GM12878 (cell line): ENCODE measurements around the gene CNTN4. TPM values are rescaled to one million over a fixed set of nuclear protein-coding genes. Genes with fewer than 3 reads are reported as not detected.

ENCODE experiments used
- ATAC-seq: fragments of 200-7000 bp; cut with Tn5 transposase; 3 replicates; pipeline ENCODE4 v1.9.1; 2020; ENCODE audit warnings: mild to moderate bottlenecking, moderate library complexity
- BruUV-seq: library from RNA; stranded (reverse); fragments of 400-500 nt; replicated peaks from 2 replicates; lab custom pipeline; 2021; lab: Mats Ljungman, UMichigan
- CTCF ChIA-PET: fragments of 300-600 bp; sonication (Branson Sonifier 250); formaldehyde crosslinking; extraction: SDS; loops from one replicate; lab custom pipeline; 2021; ENCODE audit warnings: inconsistent platforms; lab: Yijun Ruan, JAX
- POLR2A ChIA-PET: fragments of 350-600 bp; formaldehyde crosslinking; extraction: SDS; loops from one replicate; lab custom pipeline; 2021; ENCODE audit warnings: inconsistent platforms; lab: Charles Lee
- RAD21 ChIA-PET: fragments of 300-600 bp; sonication (Branson Sonifier 250); formaldehyde crosslinking; loops from one replicate; lab custom pipeline; 2023; ENCODE audit warnings: antibody characterized with exemption; ENCODE audit not compliant: unreplicated experiment; lab: Charles Lee
- SMC1A ChIA-PET: fragments of 300-600 bp; sonication (Branson Sonifier 250); formaldehyde crosslinking; loops from one replicate; lab custom pipeline; 2023; ENCODE audit not compliant: unreplicated experiment, uncharacterized antibody; lab: Charles Lee
- DNase-seq: peaks from one replicate; pipeline ENCODE4 v3.0.0-alpha.2; 2011; ENCODE audit warnings: low read depth, low spot score
- FAIRE-seq: peaks from 3 replicates; lab custom pipeline; 2011; peaks lifted over from hg19 to GRCh38; lab: Jason Lieb, UNC
- H2AFZ ChIP-seq: 2 replicates; pipeline ENCODE4 v1.6.0; 2011; ENCODE audit warnings: low read depth, low read length, control low read depth; ENCODE audit not compliant: control insufficient read depth
- H3K27ac ChIP-seq: 2 replicates; pipeline ENCODE4 v1.5.1; 2011; ENCODE audit warnings: control low read depth; ENCODE audit not compliant: control insufficient read depth, insufficient read depth
- H3K27me3 ChIP-seq, 2 experiments: replicated peaks in 1 of 2; 2 replicates each; pipeline versions ENCODE4 v1.6.0 to v1.6.1; 2011; ENCODE audit warnings: low read length in 1 of 2; ENCODE audit not compliant: control insufficient read depth in 2 of 2, insufficient read depth in 2 of 2
- H3K36me3 ChIP-seq, 2 experiments: 2 replicates each; pipeline ENCODE4 v1.5.1; 2011; ENCODE audit warnings: low read length in 1 of 2; ENCODE audit not compliant: control insufficient read depth in 2 of 2, insufficient read depth in 2 of 2
- H3K4me1 ChIP-seq: 2 replicates; pipeline ENCODE4 v1.6.1; 2011; ENCODE audit warnings: mild to moderate bottlenecking, low read length, moderate library complexity, mixed read lengths; ENCODE audit not compliant: control insufficient read depth, insufficient read depth
- H3K4me2 ChIP-seq: 2 replicates; pipeline ENCODE4 v1.6.0; 2011; ENCODE audit warnings: control low read depth; ENCODE audit not compliant: control insufficient read depth, insufficient read depth
- H3K4me3 ChIP-seq: fragments of 200-600 bp; sonication (generic); 2 replicates; pipeline ENCODE4 v1.5.1; 2016
- H3K79me2 ChIP-seq: 2 replicates; pipeline ENCODE4 v1.6.0; 2011; ENCODE audit warnings: low read length; ENCODE audit not compliant: control insufficient read depth, insufficient read depth
- H3K9ac ChIP-seq: 2 replicates; pipeline ENCODE4 v1.8.0; 2011; ENCODE audit warnings: low read length, control low read depth, mixed read lengths; ENCODE audit not compliant: control insufficient read depth, insufficient read depth
- H3K9me3 ChIP-seq: replicated peaks from 3 replicates; pipeline ENCODE4 v1.5.1; 2011; ENCODE audit warnings: mild to moderate bottlenecking, low read length; ENCODE audit not compliant: control insufficient read depth, insufficient read depth
- H4K20me1 ChIP-seq: 2 replicates; pipeline ENCODE4 v1.6.0; 2011; ENCODE audit not compliant: control insufficient read depth, insufficient read depth
- BCL11A ChIP-seq: IDR thresholded peaks from 2 replicates; pipeline ENCODE4 v1.6.1; 2011; ENCODE audit warnings: low read depth, low read length
- CHD2 ChIP-seq: IDR thresholded peaks from 2 replicates; pipeline ENCODE4 v1.6.1; 2011; ENCODE audit warnings: low read depth, low read length, improper control_type of control experiment, borderline replicate concordance
- CREB1 ChIP-seq: IDR thresholded peaks from 2 replicates; pipeline ENCODE4 v1.6.1; 2012; ENCODE audit warnings: low read depth, mild to moderate bottlenecking, inconsistent platforms
- FOS ChIP-seq: IDR thresholded peaks from 3 replicates; pipeline ENCODE4 v1.6.1; 2011; ENCODE audit warnings: borderline replicate concordance; ENCODE audit not compliant: insufficient read length; ENCODE audit errors: extremely low read depth
- KAT2A ChIP-seq: conservative IDR thresholded peaks from 2 replicates; pipeline ENCODE4 v1.6.1; 2011; ENCODE audit warnings: low read depth, low read length; ENCODE audit not compliant: control insufficient read depth
- MEF2A ChIP-seq: IDR thresholded peaks from 2 replicates; pipeline ENCODE4 v1.6.1; 2011; ENCODE audit warnings: low read depth, mild to moderate bottlenecking, low read length, moderate library complexity; ENCODE audit not compliant: insufficient read depth
- NR2F1 ChIP-seq: fragments of 450-650 bp; conservative IDR thresholded peaks from 2 replicates; pipeline ENCODE4 v1.6.1; 2017; ENCODE audit warnings: mild to moderate bottlenecking
- RELA ChIP-seq: fragments of 450-650 bp; IDR thresholded peaks from 2 replicates; pipeline ENCODE4 v1.8.0; 2014; ENCODE audit warnings: borderline replicate concordance; ENCODE audit not compliant: partially characterized antibody
- RUNX3 ChIP-seq: IDR thresholded peaks from 2 replicates; pipeline ENCODE4 v1.6.1; 2012; ENCODE audit warnings: low read length, inconsistent platforms
- SPI1 ChIP-seq: IDR thresholded peaks from 2 replicates; pipeline ENCODE4 v1.6.1; 2011; ENCODE audit warnings: low read depth, mild to moderate bottlenecking, low read length, moderate library complexity, borderline replicate concordance; ENCODE audit not compliant: insufficient read depth
- WGBS: methylation state at CpG from one replicate; pipeline ENCODE4 v1.1.6; 2016; ENCODE audit warnings: low lambda C conversion rate; ENCODE audit not compliant: insufficient replicate concordance, insufficient coverage; ENCODE audit errors: missing lambda C conversion rate; 5-methylcytosine and 5-hydroxymethylcytosine counted together
- in situ Hi-C: fragments of 300-500 bp; cut with MboI; formaldehyde crosslinking; loops from 9 replicates; pipeline ENCODE4 v1.14.3; 2018; ENCODE audit warnings: mixed read lengths
- intact Hi-C: fragments of 100-400 bp; cut with micrococcal nuclease; formaldehyde crosslinking; loops from one replicate; pipeline ENCODE4 v1.14.2; 2022; ENCODE audit not compliant: unreplicated experiment
- polyA plus RNA-seq, 11 experiments: library from polyadenylated mRNA; depleted of rRNA in 4 of 11; unstranded in 6 of 11; stranded (reverse) in 5 of 11; fragments of >200 nt; fragmentation: Nextera tagmentation in 4 of 11; fragmentation: Illumina TruSeq in 1 of 11; extraction: Ambion mirVana in 4 of 11; extraction: Trizol in 1 of 11; gene quantifications; 1 replicate in 1 of 11; 2 replicates in 10 of 11; pipeline versions ENCODE4 v1.2.1 to v1.2.3, GENCODE V29; 2011 to 2016; ENCODE audit warnings: inconsistent platforms in 2 of 11, missing spikeins in 2 of 11, low read depth in 1 of 11
- total RNA-seq, 4 experiments: library from RNA; depleted of rRNA in 3 of 4; stranded (reverse); fragments of >200 nt in 3 of 4; fragmentation: Illumina TruSeq in 1 of 4; extraction: Trizol in 1 of 4; gene quantifications; 2 replicates each; pipeline versions ENCODE4 v1.2.1 to v1.2.3, GENCODE V29; 2013 to 2021

The CNTN4 gene
- total and polyA plus RNA-seq, 10 of the 15 experiments (the other 5 are each of a cell fraction or from before 2014, with no cell fraction given) = 0.05 to 0.43 (median 0.15) TPM; not detected in 1

DNA sequence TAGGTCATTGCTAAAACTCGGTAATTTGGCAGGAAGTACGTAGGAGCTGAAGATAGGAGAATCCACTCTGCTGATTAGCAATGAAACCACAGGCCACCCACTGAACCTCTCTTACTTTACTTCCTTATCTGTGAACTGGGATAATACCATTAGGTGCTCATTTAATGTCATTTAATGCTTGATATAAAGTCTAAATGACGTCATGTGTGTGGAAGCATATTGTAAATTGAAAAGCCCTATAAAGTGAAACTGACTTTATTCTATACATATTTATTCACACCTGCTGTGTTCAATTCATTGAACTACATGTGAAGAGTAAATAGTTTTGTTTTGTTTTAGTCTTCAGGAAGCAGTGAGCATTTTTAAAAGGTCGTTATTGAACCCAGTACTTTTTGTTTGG, 137.5 kb downstream of the CNTN4 start:
- in situ Hi-C loops = no loop called here
- RAD21 ChIA-PET = no interaction called here
- Histone ChIP-seq H3K27me3 (no peaks in the 10 kb centered on the region), H3K27ac (no peak overlapping the region), H4K20me1 (no peaks in the 10 kb centered on the region), H3K36me3 (no peaks in the 10 kb centered on the region), H3K79me2 (no peaks in the 10 kb centered on the region), H3K9me3 (no peaks in the 10 kb centered on the region), H2AFZ (no peak overlapping the region), H3K4me2 (no peak overlapping the region), H3K9ac (no peak overlapping the region), H3K4me1 (no peaks in the 10 kb centered on the region), H3K4me3 (no peak overlapping the region)
- FAIRE-seq (no peak), DNase-seq (no peak), ATAC-seq (no peak)
- 0% methylated on average over 4 of the region's 4 CpGs for WGBS
- POLR2A ChIA-PET = no interaction called here
- no TSS peak for BruUV-seq
- CTCF ChIA-PET = no interaction called here
- intact Hi-C loops = no loop called here
- SMC1A ChIA-PET = no interaction called here
- no peak for TF ChIP-seq CHD2
- no peak for TF ChIP-seq RELA
- TF ChIP-seq FOS = no peak
- TF ChIP-seq CREB1 = no peak
- TF ChIP-seq BCL11A = no peak
- no peak for TF ChIP-seq SPI1
- TF ChIP-seq NR2F1 = no peak

DNA sequence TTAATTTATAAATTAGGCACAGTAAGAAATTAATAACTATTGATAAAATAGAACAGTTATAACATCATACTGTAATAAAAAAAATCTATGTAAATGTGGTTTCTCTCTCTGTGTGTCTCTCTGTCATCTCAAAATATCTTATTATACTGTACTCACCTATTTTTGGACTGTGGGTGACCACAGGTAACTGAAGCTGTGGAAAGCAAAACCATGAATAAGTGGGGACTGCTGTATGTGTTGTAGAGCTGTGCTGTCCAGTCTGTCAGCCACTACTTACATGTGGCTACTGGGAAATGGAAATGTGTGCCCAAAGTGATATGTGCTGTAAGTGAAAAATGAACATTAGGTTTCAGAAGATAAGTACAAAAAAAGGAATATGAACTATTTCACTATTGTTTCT, 145.5 kb downstream of the CNTN4 start:
- ChIA-PET CTCF (no interaction called here), RAD21 (no interaction called here), SMC1A (interaction anchor here (1.7 kb wide), 1 partner anchor 15 kb away, joined by 4 read pairs; no protein-coding TSS in a partner anchor), POLR2A (no interaction called here)
- FAIRE-seq (no peak), ATAC-seq (no peak), DNase-seq (no peak)
- TF ChIP-seq RUNX3 (peak; percentile 85), KAT2A (no peak), MEF2A (peak; percentile 70; the same call in 1 of the 2 replicates)
- in situ Hi-C loops = no loop called here
- Histone ChIP-seq H2AFZ (no peak overlapping the region), H3K9ac (no peak overlapping the region), H3K4me3 (no peak overlapping the region), H3K27ac (no peak overlapping the region), H4K20me1 (no peaks in the 10 kb centered on the region), H3K36me3 (no peaks in the 10 kb centered on the region), H3K4me2 (no peak overlapping the region), H3K79me2 (no peaks in the 10 kb centered on the region), H3K27me3 (no peaks in the 10 kb centered on the region), H3K9me3 (no peaks in the 10 kb centered on the region), H3K4me1 (no peaks in the 10 kb centered on the region)
- intact Hi-C loops = no loop called here
- BruUV-seq = no TSS peak
